Hepatocyte (in vitro differentiated cells): ENCODE results near the gene CFAP54. TPM values are rescaled to one million over a fixed set of nuclear protein-coding genes. Genes with fewer than 3 reads are reported as not detected.

Experiments
- DNase-seq: peaks from one replicate; pipeline ENCODE4 v3.0.0-alpha.2; 2016; ENCODE audit warnings: low spot score
- H2AFZ ChIP-seq: fragments of 200-600 bp; sonication (generic); 2 replicates; pipeline ENCODE4 v1.6.0; 2016; ENCODE audit warnings: antibody characterized with exemption, mild to moderate bottlenecking
- H3K27ac ChIP-seq: fragments of 200-600 bp; sonication (generic); 2 replicates; pipeline ENCODE4 v1.5.1; 2016; ENCODE audit warnings: mild to moderate bottlenecking
- H3K27me3 ChIP-seq: fragments of 200-600 bp; sonication (generic); 2 replicates; pipeline ENCODE4 v1.6.1; 2016
- H3K36me3 ChIP-seq: fragments of 200-600 bp; sonication (generic); replicated peaks from 2 replicates; pipeline ENCODE4 v1.5.1; 2016; ENCODE audit warnings: low read depth; ENCODE audit not compliant: insufficient read depth
- H3K4me1 ChIP-seq: fragments of 200-600 bp; sonication (generic); 2 replicates; pipeline ENCODE4 v1.5.1; 2016; ENCODE audit warnings: mild to moderate bottlenecking, moderate library complexity; ENCODE audit not compliant: insufficient read depth
- H3K4me2 ChIP-seq: fragments of 200-600 bp; sonication (generic); 2 replicates; pipeline ENCODE4 v1.6.0; 2016
- H3K4me3 ChIP-seq: fragments of 200-600 bp; sonication (generic); 2 replicates; pipeline ENCODE4 v1.5.1; 2016; ENCODE audit warnings: mild to moderate bottlenecking
- H3K79me2 ChIP-seq: fragments of 200-600 bp; sonication (generic); 2 replicates; pipeline ENCODE4 v1.6.0; 2017; ENCODE audit warnings: mild to moderate bottlenecking
- H3K9me2 ChIP-seq: fragments of 200-600 bp; sonication (generic); replicated peaks from 2 replicates; pipeline ENCODE4 v1.6.0; 2017; ENCODE audit warnings: mild to moderate bottlenecking; ENCODE audit not compliant: insufficient read depth
- H3K9me3 ChIP-seq: fragments of 200-600 bp; sonication (generic); 2 replicates; pipeline ENCODE4 v1.5.1; 2016; ENCODE audit warnings: low read depth, mild to moderate bottlenecking
- H4K20me1 ChIP-seq: fragments of 200-600 bp; sonication (generic); 2 replicates; pipeline ENCODE4 v1.6.0; 2016; ENCODE audit warnings: mild to moderate bottlenecking; ENCODE audit not compliant: insufficient read depth, poor library complexity, severe bottlenecking
- EZH2 ChIP-seq: fragments of 200-600 bp; sonication (generic); IDR thresholded peaks from 2 replicates; pipeline ENCODE4 v1.6.1; 2016; ENCODE audit warnings: antibody characterized with exemption, mild to moderate bottlenecking, borderline replicate concordance
- EZH2phosphoT487 ChIP-seq: fragments of 200-600 bp; sonication (generic); IDR thresholded peaks from one replicate; pipeline ENCODE4 v1.6.1; 2018; ENCODE audit warnings: antibody characterized with exemption, mild to moderate bottlenecking, low read depth, moderate library complexity; ENCODE audit not compliant: unreplicated experiment, severe bottlenecking
- WGBS: methylation state at CpG from one replicate; pipeline ENCODE4 v1.1.6; 2016; ENCODE audit warnings: low lambda C conversion rate; ENCODE audit errors: missing lambda C conversion rate; 5-methylcytosine and 5-hydroxymethylcytosine counted together
- polyA plus RNA-seq: library from polyadenylated mRNA; unstranded; fragments of >200 nt; fragmentation: Nextera tagmentation; extraction: Ambion mirVana; gene quantifications from 2 replicates; pipeline ENCODE4 v1.2.1, GENCODE V29; 2016
- total RNA-seq: library from RNA; depleted of rRNA; stranded (reverse); fragments of >200 nt; gene quantifications from 2 replicates; pipeline ENCODE4 v1.2.3, GENCODE V29; 2014
- TF ChIP-seq, protein P1 (sequence below): fragments of 200-600 bp; sonication (generic); IDR thresholded peaks from 2 replicates; pipeline ENCODE4 v1.5.1; 2016; ENCODE audit warnings: antibody characterized with exemption, mild to moderate bottlenecking; ENCODE audit not compliant: poor library complexity

CFAP54 gene
- total and polyA plus RNA-seq, 2 experiments from 2014 or later = 0.64 to 0.67 TPM

DNA sequence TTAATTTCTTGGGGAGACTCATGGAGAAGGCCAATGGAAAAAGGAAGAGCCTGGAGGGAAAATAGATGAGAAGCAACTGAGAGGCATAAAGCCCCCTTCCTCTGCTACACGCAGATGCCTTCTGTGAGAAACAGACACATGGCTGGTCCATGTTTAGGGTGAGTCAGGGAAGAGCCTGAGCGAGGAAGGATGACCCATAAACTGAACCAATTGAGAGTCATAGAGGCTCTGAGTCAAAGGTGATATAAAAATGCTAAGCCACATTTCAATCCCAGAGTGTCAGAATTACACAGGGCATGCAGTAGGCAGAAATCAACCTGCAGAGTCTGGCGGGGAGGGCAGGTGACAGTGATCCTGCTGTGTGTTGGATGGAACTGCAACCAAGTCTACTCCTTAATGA is 387.6 kb downstream of the CFAP54 start:
- no peak overlapping the region for H3K4me3 ChIP-seq
- H3K27me3 ChIP-seq = no peaks in the 10 kb centered on the region
- no peaks in the 10 kb centered on the region for H3K9me3 ChIP-seq
- DNase-seq = no peak
- TF ChIP-seq, protein P1, sequence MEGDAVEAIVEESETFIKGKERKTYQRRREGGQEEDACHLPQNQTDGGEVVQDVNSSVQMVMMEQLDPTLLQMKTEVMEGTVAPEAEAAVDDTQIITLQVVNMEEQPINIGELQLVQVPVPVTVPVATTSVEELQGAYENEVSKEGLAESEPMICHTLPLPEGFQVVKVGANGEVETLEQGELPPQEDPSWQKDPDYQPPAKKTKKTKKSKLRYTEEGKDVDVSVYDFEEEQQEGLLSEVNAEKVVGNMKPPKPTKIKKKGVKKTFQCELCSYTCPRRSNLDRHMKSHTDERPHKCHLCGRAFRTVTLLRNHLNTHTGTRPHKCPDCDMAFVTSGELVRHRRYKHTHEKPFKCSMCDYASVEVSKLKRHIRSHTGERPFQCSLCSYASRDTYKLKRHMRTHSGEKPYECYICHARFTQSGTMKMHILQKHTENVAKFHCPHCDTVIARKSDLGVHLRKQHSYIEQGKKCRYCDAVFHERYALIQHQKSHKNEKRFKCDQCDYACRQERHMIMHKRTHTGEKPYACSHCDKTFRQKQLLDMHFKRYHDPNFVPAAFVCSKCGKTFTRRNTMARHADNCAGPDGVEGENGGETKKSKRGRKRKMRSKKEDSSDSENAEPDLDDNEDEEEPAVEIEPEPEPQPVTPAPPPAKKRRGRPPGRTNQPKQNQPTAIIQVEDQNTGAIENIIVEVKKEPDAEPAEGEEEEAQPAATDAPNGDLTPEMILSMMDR = no peak
- TF ChIP-seq EZH2 (no peak), EZH2phosphoT487 (no peak)
- H3K9me2 ChIP-seq = no peaks in the 10 kb centered on the region
- no peaks in the 10 kb centered on the region for H3K79me2 ChIP-seq
- H3K4me1 ChIP-seq = no peaks in the 10 kb centered on the region
- H3K4me2 ChIP-seq = no peak overlapping the region
- H3K27ac ChIP-seq = no peak overlapping the region
- H2AFZ ChIP-seq = no peak overlapping the region
- 81% methylated on average over 3 of the region's 3 CpGs for WGBS
- no peaks in the 10 kb centered on the region for H3K36me3 ChIP-seq
- no peaks in the 10 kb centered on the region for H4K20me1 ChIP-seq

DNA sequence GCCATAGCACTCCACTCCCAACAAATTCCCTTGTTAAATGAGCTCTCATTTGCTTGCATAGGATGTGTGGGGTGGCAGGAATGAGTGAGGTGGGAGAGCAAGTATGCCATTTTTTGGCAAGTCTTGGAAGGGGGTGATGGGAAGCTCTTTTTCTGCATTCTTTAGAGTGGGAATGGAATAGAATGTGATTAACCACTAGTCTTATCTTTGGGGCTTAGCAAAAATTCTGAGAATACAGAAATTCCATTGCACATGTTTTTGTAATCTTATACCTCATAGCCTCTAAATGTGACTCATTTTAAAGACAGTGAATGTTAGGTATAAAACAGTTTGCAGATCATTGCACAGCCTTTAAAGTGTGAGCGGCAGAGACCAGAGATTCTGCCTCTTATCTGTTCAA is 389.3 kb downstream of the CFAP54 start:
- no peaks in the 10 kb centered on the region for H3K36me3 ChIP-seq
- DNase-seq = no peak
- TF ChIP-seq EZH2 = no peak
- TF ChIP-seq, protein P1 = no peak
- TF ChIP-seq EZH2phosphoT487 = no peak
- no peaks in the 10 kb centered on the region for H3K79me2 ChIP-seq
- no peak overlapping the region for H3K27ac ChIP-seq
- no peak overlapping the region for H2AFZ ChIP-seq
- no peaks in the 10 kb centered on the region for H3K4me1 ChIP-seq
- no peaks in the 10 kb centered on the region for H3K9me2 ChIP-seq
- no peak overlapping the region for H3K4me3 ChIP-seq
- H3K9me3 ChIP-seq = no peaks in the 10 kb centered on the region
- H4K20me1 ChIP-seq = no peaks in the 10 kb centered on the region
- 32% methylated on average over 1 of the region's 1 CpG for WGBS
- H3K4me2 ChIP-seq = no peak overlapping the region
- no peaks in the 10 kb centered on the region for H3K27me3 ChIP-seq

DNA sequence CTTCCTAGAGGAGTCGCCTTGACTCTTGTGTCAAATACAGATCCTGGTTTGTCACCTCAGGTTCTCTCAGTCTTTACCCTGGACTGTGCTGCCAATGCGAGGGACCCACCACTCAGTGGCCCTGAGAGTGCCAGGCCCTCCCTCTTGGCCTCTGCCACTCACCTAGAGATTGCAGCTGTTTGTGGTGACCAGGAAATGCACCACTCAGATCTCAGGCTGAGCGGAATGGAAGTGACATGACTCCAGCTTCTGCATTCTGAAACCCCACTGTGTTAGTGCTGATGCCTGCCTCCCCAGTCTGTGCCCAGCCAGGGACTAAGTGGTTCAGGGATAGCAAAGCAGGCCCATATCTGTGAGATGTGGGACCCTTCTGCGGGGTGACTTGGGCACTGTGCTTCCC is 389.9 kb downstream of the CFAP54 start:
- no peak for DNase-seq
- no peak overlapping the region for H3K4me3 ChIP-seq
- TF ChIP-seq EZH2 = no peak
- no peak for TF ChIP-seq EZH2phosphoT487
- TF ChIP-seq, protein P1 = no peak
- no peaks in the 10 kb centered on the region for H3K27me3 ChIP-seq
- H3K27ac ChIP-seq = no peak overlapping the region
- 88% methylated on average over 4 of the region's 4 CpGs for WGBS
- no peaks in the 10 kb centered on the region for H3K36me3 ChIP-seq
- H2AFZ ChIP-seq = no peak overlapping the region
- H3K79me2 ChIP-seq = no peaks in the 10 kb centered on the region
- H3K4me1 ChIP-seq = no peaks in the 10 kb centered on the region
- H3K9me2 ChIP-seq = no peaks in the 10 kb centered on the region
- H4K20me1 ChIP-seq = no peaks in the 10 kb centered on the region
- no peaks in the 10 kb centered on the region for H3K9me3 ChIP-seq
- H3K4me2 ChIP-seq = no peak overlapping the region

DNA sequence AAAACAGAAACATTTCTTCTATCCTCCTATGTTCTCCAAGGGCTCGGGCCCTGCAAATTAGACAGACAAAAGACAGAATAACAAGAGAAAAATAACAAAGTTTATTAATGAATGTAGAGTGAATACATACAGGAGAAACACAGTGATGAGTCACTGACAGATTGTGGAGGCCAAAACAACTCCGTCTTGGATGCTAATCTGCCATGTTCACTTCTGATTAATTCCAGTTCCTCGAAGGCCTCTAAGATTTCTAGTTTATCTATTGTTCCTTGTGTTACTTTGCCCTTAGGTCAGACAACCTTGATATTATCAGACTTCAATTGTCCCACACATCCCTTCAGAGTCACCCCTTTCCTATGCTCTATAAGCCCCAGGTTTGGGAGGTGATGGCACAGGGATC is 390.8 kb downstream of the CFAP54 start:
- TF ChIP-seq EZH2 (no peak), EZH2phosphoT487 (no peak)
- TF ChIP-seq, protein P1 = no peak
- no peak overlapping the region for H2AFZ ChIP-seq
- H3K4me3 ChIP-seq = no peak overlapping the region
- DNase-seq = no peak
- WGBS = 87% methylated on average over 3 of the region's 3 CpGs
- no peaks in the 10 kb centered on the region for H3K36me3 ChIP-seq
- H3K27ac ChIP-seq = no peak overlapping the region
- H4K20me1 ChIP-seq = no peaks in the 10 kb centered on the region
- H3K79me2 ChIP-seq = no peaks in the 10 kb centered on the region
- no peaks in the 10 kb centered on the region for H3K9me2 ChIP-seq
- no peaks in the 10 kb centered on the region for H3K27me3 ChIP-seq
- no peak overlapping the region for H3K4me2 ChIP-seq
- no peaks in the 10 kb centered on the region for H3K4me1 ChIP-seq
- H3K9me3 ChIP-seq = no peaks in the 10 kb centered on the region
